NB4 (cell line): ENCODE measurements around the gene FBN1.

ENCODE experiments used
- DNase-seq: peaks from one replicate; pipeline ENCODE4 v3.0.0; 2010; ENCODE audit warnings: low read depth
- H3K4me3 ChIP-seq: one replicate; pipeline ENCODE4 v1.5.1; 2011; ENCODE audit warnings: mild to moderate bottlenecking, low read depth, low read length, moderate library complexity
- MYC ChIP-seq: IDR thresholded peaks from 2 replicates; pipeline ENCODE4 v1.6.1; 2011; ENCODE audit warnings: low read depth, low read length
- POLR2A ChIP-seq: IDR thresholded peaks from 2 replicates; pipeline ENCODE4 v1.6.1; 2011; ENCODE audit warnings: mild to moderate bottlenecking; ENCODE audit not compliant: insufficient read length; ENCODE audit errors: extremely low read depth
- TF ChIP-seq, protein P1 (sequence below): IDR thresholded peaks from one replicate; pipeline ENCODE4 v1.5.1; 2012; ENCODE audit warnings: low read depth, low read length
- TF ChIP-seq, protein P2 (sequence below): IDR thresholded peaks from 2 replicates; pipeline ENCODE4 v1.6.1; 2011; ENCODE audit warnings: low read depth, low read length

Gene FBN1

GRCh38 chr15:48645558-48646330 lies at the start of gene FBN1:
TSS of gene FBN1 (minus strand) at chr15:48645709. CDS start at chr15:48644769, 940 bp downstream.
- TF ChIP-seq POLR2A (no peak), MYC (no peak)
- TF ChIP-seq, protein P1, sequence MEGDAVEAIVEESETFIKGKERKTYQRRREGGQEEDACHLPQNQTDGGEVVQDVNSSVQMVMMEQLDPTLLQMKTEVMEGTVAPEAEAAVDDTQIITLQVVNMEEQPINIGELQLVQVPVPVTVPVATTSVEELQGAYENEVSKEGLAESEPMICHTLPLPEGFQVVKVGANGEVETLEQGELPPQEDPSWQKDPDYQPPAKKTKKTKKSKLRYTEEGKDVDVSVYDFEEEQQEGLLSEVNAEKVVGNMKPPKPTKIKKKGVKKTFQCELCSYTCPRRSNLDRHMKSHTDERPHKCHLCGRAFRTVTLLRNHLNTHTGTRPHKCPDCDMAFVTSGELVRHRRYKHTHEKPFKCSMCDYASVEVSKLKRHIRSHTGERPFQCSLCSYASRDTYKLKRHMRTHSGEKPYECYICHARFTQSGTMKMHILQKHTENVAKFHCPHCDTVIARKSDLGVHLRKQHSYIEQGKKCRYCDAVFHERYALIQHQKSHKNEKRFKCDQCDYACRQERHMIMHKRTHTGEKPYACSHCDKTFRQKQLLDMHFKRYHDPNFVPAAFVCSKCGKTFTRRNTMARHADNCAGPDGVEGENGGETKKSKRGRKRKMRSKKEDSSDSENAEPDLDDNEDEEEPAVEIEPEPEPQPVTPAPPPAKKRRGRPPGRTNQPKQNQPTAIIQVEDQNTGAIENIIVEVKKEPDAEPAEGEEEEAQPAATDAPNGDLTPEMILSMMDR, result no peak
- TF ChIP-seq, protein P2, sequence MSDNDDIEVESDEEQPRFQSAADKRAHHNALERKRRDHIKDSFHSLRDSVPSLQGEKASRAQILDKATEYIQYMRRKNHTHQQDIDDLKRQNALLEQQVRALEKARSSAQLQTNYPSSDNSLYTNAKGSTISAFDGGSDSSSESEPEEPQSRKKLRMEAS, result no peak
- H3K4me3 ChIP-seq, result no peak within 1 kb of the TSS
- peak; percentile 44 for DNase-seq

DNA sequence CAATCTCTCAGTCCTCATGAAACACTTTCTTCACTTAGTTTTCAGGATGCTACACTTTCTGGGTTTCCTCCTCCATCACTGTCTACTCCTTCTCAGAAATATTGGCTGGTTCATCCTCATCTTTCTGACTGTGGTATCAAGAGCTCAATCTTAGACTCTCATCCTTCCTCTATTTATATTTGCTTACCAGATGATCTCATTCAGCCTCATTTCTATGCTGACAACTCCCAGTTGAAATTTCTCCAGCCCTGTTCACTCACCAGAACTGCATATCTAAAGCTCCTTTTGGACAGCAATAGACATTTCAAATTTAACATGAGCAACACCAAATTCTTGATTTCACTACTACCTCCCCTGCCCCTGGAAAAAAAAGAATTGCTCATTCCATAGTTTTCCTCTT lies 48.0 kb upstream of the FBN1 start:
- DNase-seq, result no peak
- TF ChIP-seq POLR2A, result no peak
- TF ChIP-seq, protein P2, result no peak
- TF ChIP-seq, protein P1, result no peak
- TF ChIP-seq MYC, result no peak
- no peak overlapping the region for H3K4me3 ChIP-seq

DNA sequence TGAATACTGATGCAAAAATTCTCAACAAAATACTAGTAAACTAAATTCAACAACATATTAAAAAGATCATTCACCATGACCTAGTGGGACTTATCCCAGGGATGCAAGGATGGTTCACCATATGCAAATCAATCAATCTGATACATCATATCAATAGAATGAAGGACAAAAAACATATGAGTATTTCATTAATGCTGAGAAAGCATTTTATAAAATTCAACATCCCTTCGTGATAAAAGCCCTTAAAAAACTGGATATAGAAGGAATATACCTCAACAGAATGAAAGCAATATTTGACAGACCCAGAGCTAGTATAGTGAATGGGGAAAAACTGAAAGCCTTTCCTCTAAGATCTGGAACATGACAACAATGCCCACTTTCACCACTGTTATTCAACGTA lies 43.0 kb upstream of the FBN1 start:
- TF ChIP-seq, protein P1, result no peak
- TF ChIP-seq POLR2A (no peak), MYC (no peak)
- TF ChIP-seq, protein P2, result no peak
- no peak overlapping the region for H3K4me3 ChIP-seq
- DNase-seq, result no peak

GRCh38 chr15:48683991-48684765 lies 38.7 kb upstream of the FBN1 start:
- DNase-seq, result no peak
- no peak overlapping the region for H3K4me3 ChIP-seq
- no peak for TF ChIP-seq MYC
- TF ChIP-seq, protein P2, result no peak
- TF ChIP-seq, protein P1, result no peak
- TF ChIP-seq POLR2A, result no peak

GRCh38 chr15:48682942-48683651 lies 37.6 kb upstream of the FBN1 start:
- DNase-seq, result no peak
- no peak overlapping the region for H3K4me3 ChIP-seq
- TF ChIP-seq, protein P1, result no peak
- TF ChIP-seq POLR2A, result no peak
- TF ChIP-seq, protein P2, result no peak
- TF ChIP-seq MYC, result no peak
